Measurements from ENCODE around the gene C9orf152. TPM values are rescaled to one million over a fixed set of nuclear protein-coding genes. Genes with fewer than 3 reads are reported as not detected.
"Not testable (repeated sequence)": the region's sequence is repeated elsewhere in the genome, so short reads cannot be mapped to it uniquely, and the experiment has no call there.

C9orf152 gene
- total and polyA plus RNA-seq, 2 experiments from 2014 or later = not detected

GRCh38 chr9:110197330-110198187, 10.4 kb downstream of the C9orf152 start:
- Histone ChIP-seq H3K4me1 (ENCODE audit: insufficient read depth) (no peaks in the 10 kb centered on the region), H3K36me3 (ENCODE audit: insufficient read depth) (no peaks in the 10 kb centered on the region), H3K9me2 (ENCODE audit: insufficient read depth) (no peaks in the 10 kb centered on the region), H3K27me3 (ENCODE audit: insufficient read depth) (no peaks in the 10 kb centered on the region), H3F3A (replicated peaks; ENCODE audit: low read depth) (no peaks in the 10 kb centered on the region), H3K4me3 (no peak overlapping the region), H3K4me2 (no peak overlapping the region), H2AFZ (no peak overlapping the region), H4K20me1 (replicated peaks; ENCODE audit: insufficient read depth) (no peaks in the 10 kb centered on the region), H3K79me2 (replicated peaks; ENCODE audit: insufficient read depth) (no peaks in the 10 kb centered on the region), H3K27ac (ENCODE audit: low read depth) (no peak overlapping the region)
- H3K36me3 Mint-ChIP-seq (ENCODE audit: low read depth) = no peaks in the 10 kb centered on the region
- peaks cover 3% of the 10 kb centered on the region for H3K27me3 Mint-ChIP-seq (ENCODE audit: insufficient read depth, low read depth, poor library complexity)
- H3K4me1 Mint-ChIP-seq = 0 out of 3 replicates have a peak, but pooled peaks cover 3% of the 10 kb centered on the region
- DNase-seq (ENCODE audit: low spot score) (peak; percentile 17), ATAC-seq (no peak)
- no peak overlapping the region for H3K27ac Mint-ChIP-seq
- TF ChIP-seq REST (IDR thresholded peaks at IDR 0.05; ENCODE audit: unreplicated experiment) (no peak), JUNB (IDR thresholded peaks at IDR 0.05; ENCODE audit: unreplicated experiment) (no peak), EZH2phosphoT487 (IDR thresholded peaks at IDR 0.05; ENCODE audit: unreplicated experiment) (no peak), CTCF (conservative IDR thresholded peaks at IDR 0.05; ENCODE audit: low read depth in 2 of 2) (peak in 1 of 2 experiments; percentile 57; a peak in 3 of 4 replicates), NANOG (IDR thresholded peaks at IDR 0.05; ENCODE audit: borderline replicate concordance) (no peak), ZNF114 (CRISPR knock-in tag; IDR thresholded peaks at IDR 0.05) (no peak), CREB1 (CRISPR knock-in tag; IDR thresholded peaks at IDR 0.05; ENCODE audit: low read depth) (no peak), STAT1 (IDR thresholded peaks at IDR 0.05; ENCODE audit: unreplicated experiment) (no peak), ZNF331 (CRISPR knock-in tag; IDR thresholded peaks at IDR 0.05; ENCODE audit: low read depth) (no peak)
- H3K4me3 Mint-ChIP-seq = no peak overlapping the region
- no peaks in the 10 kb centered on the region for H3K9me3 Mint-ChIP-seq

- H3K4me1 Mint-ChIP-seq; H3K27me3 Mint-ChIP-seq (ENCODE audit: insufficient read depth, low read depth, poor library complexity); H4K20me1 ChIP-seq (replicated peaks; ENCODE audit: insufficient read depth); H3K36me3 Mint-ChIP-seq (ENCODE audit: low read depth); H3K79me2 ChIP-seq (replicated peaks; ENCODE audit: insufficient read depth); H3K36me3 ChIP-seq (ENCODE audit: insufficient read depth); ATAC-seq; H3K9me3 Mint-ChIP-seq; H3F3A ChIP-seq (replicated peaks; ENCODE audit: low read depth); H3K4me3 Mint-ChIP-seq; H3K27ac Mint-ChIP-seq; H3K4me3 ChIP-seq; H2AFZ ChIP-seq; H3K4me1 ChIP-seq (ENCODE audit: insufficient read depth); H3K9me2 ChIP-seq (ENCODE audit: insufficient read depth); H3K4me2 ChIP-seq; H3K27ac ChIP-seq (ENCODE audit: low read depth); H3K27me3 ChIP-seq (ENCODE audit: insufficient read depth); DNase-seq (ENCODE audit: low spot score): not testable (repeated sequence)
Observed at GRCh38 chr9:110196084-110196499, 11.9 kb downstream of the C9orf152 start.
